Activated CD8-positive, alpha-beta T cell treated with anti-CD3 and anti-CD28 coated beads, Interleukin-2, amount 10 ng/mL, durations not matched to agents 7 days and 5 days (primary cell): ENCODE data around the gene KLHL26. TPM values are rescaled to one million over a fixed set of nuclear protein-coding genes. Genes with fewer than 3 reads are reported as not detected.

Source experiments
- ATAC-seq: fragments of 150-1000 bp; cut with Tn5 transposase; one replicate; pipeline ENCODE4 v1.10.0; 2021; ENCODE audit warnings: moderate library complexity
- CTCF ChIA-PET: fragments of 350-600 bp; sonication (Branson Sonifier 250); formaldehyde crosslinking; loops from one replicate; lab custom pipeline; 2021; ENCODE audit warnings: antibody characterized with exemption; lab: Charles Lee
- POLR2A ChIA-PET: fragments of 350-600 bp; sonication (Branson Sonifier 250); formaldehyde crosslinking; loops from one replicate; lab custom pipeline; 2021; ENCODE audit warnings: antibody characterized with exemption; lab: Charles Lee
- DNase-seq: peaks from one replicate; pipeline ENCODE4 v3.0.0-alpha.2; 2020
- H3K27ac Mint-ChIP-seq: one replicate; pipeline ENCODE4 v1.8.0; 2021; ENCODE audit warnings: mild to moderate bottlenecking, mixed read lengths
- H3K27me3 Mint-ChIP-seq: one replicate; pipeline ENCODE4 v1.8.0; 2021; ENCODE audit warnings: low read depth, mixed read lengths
- H3K36me3 Mint-ChIP-seq: one replicate; pipeline ENCODE4 v1.8.0; 2021; ENCODE audit warnings: low read depth, mixed read lengths
- H3K4me1 Mint-ChIP-seq: one replicate; pipeline ENCODE4 v1.8.0; 2021; ENCODE audit warnings: low read depth, mixed read lengths
- H3K4me3 Mint-ChIP-seq: one replicate; pipeline ENCODE4 v1.8.0; 2021; ENCODE audit warnings: mild to moderate bottlenecking, mixed read lengths
- H3K9me3 Mint-ChIP-seq: one replicate; pipeline ENCODE4 v1.8.0; 2022; ENCODE audit warnings: mixed read lengths; ENCODE audit not compliant: insufficient read depth
- total RNA-seq, 2 experiments: library from RNA; stranded (reverse); gene quantifications; one replicate each; pipeline ENCODE4 v1.2.3, GENCODE V29; 2021

Gene KLHL26
- total RNA-seq, 2 experiments from 2014 or later = 13.2 to 13.4 TPM

GRCh38 chr19:18610556-18611326 lies 26.1 kb upstream of the KLHL26 start:
- DNase-seq (no peak), ATAC-seq (no peak)
- Mint-ChIP-seq H3K27ac (no peak overlapping the region), H3K4me1 (peaks cover 18% of the 10 kb centered on the region), H3K9me3 (no peaks in the 10 kb centered on the region), H3K36me3 (no peaks in the 10 kb centered on the region), H3K27me3 (peaks cover 72% of the 10 kb centered on the region), H3K4me3 (no peak overlapping the region)
- ChIA-PET CTCF (no interaction called here), POLR2A (no interaction called here)

DNA sequence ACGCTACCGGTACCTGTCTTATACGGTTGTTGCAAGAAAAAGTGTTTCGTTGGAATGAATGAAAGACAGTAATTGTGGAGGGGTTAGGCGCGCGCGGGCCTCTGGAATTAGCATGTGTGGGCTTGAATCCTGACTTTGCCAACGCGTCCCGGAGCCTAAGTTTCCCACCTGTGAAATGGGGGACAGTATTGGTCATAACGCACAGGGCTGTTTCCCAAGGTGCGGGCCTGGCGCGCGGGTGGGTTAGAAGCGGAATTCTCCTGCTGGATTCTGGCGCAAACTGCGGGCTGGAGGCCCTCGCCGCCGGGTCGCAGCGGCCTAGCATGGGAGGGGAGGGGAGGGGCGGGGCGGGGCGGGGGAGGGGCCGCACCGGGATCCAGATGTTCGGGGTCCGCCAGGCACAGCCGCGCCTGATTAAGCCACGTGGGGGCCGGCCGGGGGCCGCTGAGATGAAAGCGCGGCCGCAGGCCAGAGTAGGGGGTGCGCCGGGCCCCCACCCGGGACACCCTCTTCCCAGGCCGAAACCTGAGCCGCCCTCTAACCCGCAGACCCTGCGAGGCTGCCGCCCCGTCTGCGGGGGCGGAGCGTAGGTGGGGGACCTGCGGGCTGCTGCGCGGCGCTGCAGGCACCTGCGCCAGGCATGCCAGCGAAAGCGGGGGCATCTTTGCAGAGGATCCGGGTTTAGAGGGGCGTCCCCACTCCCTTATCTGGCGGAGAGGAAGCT lies 25.3 kb upstream of the KLHL26 start:
- Mint-ChIP-seq H3K9me3 (no peaks in the 10 kb centered on the region), H3K27me3 (peaks cover 76% of the 10 kb centered on the region), H3K36me3 (no peaks in the 10 kb centered on the region), H3K4me1 (peaks cover 18% of the 10 kb centered on the region), H3K27ac (no peak overlapping the region), H3K4me3 (no peak overlapping the region)
- no peak for DNase-seq
- POLR2A ChIA-PET = interaction anchor here (0.6 kb wide), 1 partner anchor 53 kb away, joined by 3 read pairs; no protein-coding TSS in a partner anchor
- CTCF ChIA-PET = interaction anchor here (1.0 to 1.3 kb wide), 2 partner anchors 22 to 160 kb away, joined by 3 read pairs; no protein-coding TSS in a partner anchor
- no peak for ATAC-seq

- peak overlapping the region; percentile 15 for H3K4me3 Mint-ChIP-seq
- H3K36me3 Mint-ChIP-seq = no peaks in the 10 kb centered on the region
- ATAC-seq = no peak
- H3K4me1 Mint-ChIP-seq = peaks cover 18% of the 10 kb centered on the region
- H3K9me3 Mint-ChIP-seq = no peaks in the 10 kb centered on the region
- ChIA-PET CTCF (interaction anchor here (1.0 to 1.3 kb wide), 2 partner anchors 23 to 161 kb away, joined by 3 read pairs; no protein-coding TSS in a partner anchor), POLR2A (interaction anchor here (0.6 kb wide), 1 partner anchor 52 kb away, joined by 3 read pairs; no protein-coding TSS in a partner anchor)
- H3K27ac Mint-ChIP-seq = no peak overlapping the region
- no peak for DNase-seq
- peaks cover 72% of the 10 kb centered on the region for H3K27me3 Mint-ChIP-seq
Measured at GRCh38 chr19:18612051-18612771, 24.6 kb upstream of the KLHL26 start.

GRCh38 chr19:18612772-18613588 lies 23.8 kb upstream of the KLHL26 start, which contains the start of gene TMEM59L:
Gene TMEM59L (plus strand): TSS chr19:18612870. CDS start chr19:18612959, 89 bp downstream.
- H3K9me3 Mint-ChIP-seq = no peaks in the 10 kb centered on the region
- peak; percentile 39 for DNase-seq
- peaks cover 66% of the 10 kb centered on the region for H3K27me3 Mint-ChIP-seq
- POLR2A ChIA-PET = no interaction called here
- H3K4me1 Mint-ChIP-seq = peaks cover 14% of the 10 kb centered on the region
- H3K27ac Mint-ChIP-seq = no peak within 1 kb of the TSS
- peak within 1 kb of the TSS; percentile 15 for H3K4me3 Mint-ChIP-seq
- H3K36me3 Mint-ChIP-seq = no peaks in the 10 kb centered on the region
- no peak for ATAC-seq
- CTCF ChIA-PET = interaction anchor here (1.0 to 1.3 kb wide), 2 partner anchors 24 to 161 kb away, joined by 3 read pairs; no protein-coding TSS in a partner anchor

GRCh38 chr19:18613589-18614234 lies 23.1 kb upstream of the KLHL26 start:
- H3K27ac Mint-ChIP-seq = no peak overlapping the region
- H3K4me3 Mint-ChIP-seq = no peak overlapping the region
- no peak for ATAC-seq
- H3K36me3 Mint-ChIP-seq = no peaks in the 10 kb centered on the region
- ChIA-PET POLR2A (no interaction called here), CTCF (no interaction called here)
- DNase-seq = no peak
- no peaks in the 10 kb centered on the region for H3K9me3 Mint-ChIP-seq
- H3K27me3 Mint-ChIP-seq = peaks cover 58% of the 10 kb centered on the region
- peaks cover 14% of the 10 kb centered on the region for H3K4me1 Mint-ChIP-seq

- Mint-ChIP-seq H3K4me1 (peaks cover 12% of the 10 kb centered on the region), H3K4me3 (no peak overlapping the region), H3K9me3 (no peaks in the 10 kb centered on the region), H3K27me3 (peaks cover 38% of the 10 kb centered on the region), H3K27ac (no peak overlapping the region), H3K36me3 (no peaks in the 10 kb centered on the region)
- ATAC-seq (no peak), DNase-seq (no peak)
- POLR2A ChIA-PET = interaction anchor here (0.6 kb wide), 1 partner anchor 752 kb away, joined by 3 read pairs; no protein-coding TSS in a partner anchor
- CTCF ChIA-PET = interaction anchor here (1.3 kb wide), 1 partner anchor 231 kb away, joined by 4 read pairs; no protein-coding TSS in a partner anchor
Measured at GRCh38 chr19:18616023-18616422, 20.8 kb upstream of the KLHL26 start.

- Mint-ChIP-seq H3K36me3 (no peaks in the 10 kb centered on the region), H3K27ac (no peak overlapping the region), H3K9me3 (no peaks in the 10 kb centered on the region), H3K4me3 (no peak overlapping the region), H3K4me1 (peaks cover 4% of the 10 kb centered on the region), H3K27me3 (peaks cover 28% of the 10 kb centered on the region)
- ATAC-seq = no peak
- CTCF ChIA-PET = no interaction called here
- POLR2A ChIA-PET = no interaction called here
- no peak for DNase-seq
Measured at GRCh38 chr19:18617562-18617961, 19.3 kb upstream of the KLHL26 start.

DNA sequence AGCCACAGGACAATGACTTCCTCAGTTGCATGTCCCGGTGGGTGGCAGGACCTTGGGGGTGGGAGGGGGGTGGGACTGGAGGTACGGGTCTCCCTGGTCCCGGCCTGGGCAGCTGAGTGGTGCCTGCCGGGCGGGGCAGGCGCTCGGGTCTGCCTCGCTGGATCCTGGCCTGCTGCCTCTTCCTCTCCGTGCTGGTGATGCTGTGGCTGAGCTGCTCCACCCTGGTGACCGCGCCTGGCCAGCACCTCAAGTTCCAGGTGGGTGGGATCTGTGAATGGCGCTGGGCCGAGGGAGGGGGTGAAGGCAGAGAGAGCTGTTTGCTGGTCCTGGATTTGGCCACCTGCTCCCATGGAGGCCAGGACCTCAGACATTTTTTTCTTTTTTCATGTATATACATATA lies 18.6 kb upstream of the KLHL26 start:
- peaks cover 4% of the 10 kb centered on the region for H3K4me1 Mint-ChIP-seq
- DNase-seq (no peak), ATAC-seq (no peak)
- ChIA-PET POLR2A (no interaction called here), CTCF (no interaction called here)
- H3K27me3 Mint-ChIP-seq = peaks cover 25% of the 10 kb centered on the region
- no peaks in the 10 kb centered on the region for H3K9me3 Mint-ChIP-seq
- H3K4me3 Mint-ChIP-seq = no peak overlapping the region
- H3K27ac Mint-ChIP-seq = no peak overlapping the region
- no peaks in the 10 kb centered on the region for H3K36me3 Mint-ChIP-seq

GRCh38 chr19:18620311-18620710 lies 16.5 kb upstream of the KLHL26 start:
- ChIA-PET POLR2A (interaction anchor here (0.6 kb wide), 1 partner anchor 513 kb away, joined by 3 read pairs; no protein-coding TSS in a partner anchor), CTCF (interaction anchor here (0.9 kb wide), 1 partner anchor 227 kb away, joined by 3 read pairs; no protein-coding TSS in a partner anchor)
- DNase-seq = no peak
- Mint-ChIP-seq H3K36me3 (no peaks in the 10 kb centered on the region), H3K9me3 (no peaks in the 10 kb centered on the region), H3K4me3 (no peak overlapping the region), H3K27me3 (peaks cover 5% of the 10 kb centered on the region), H3K27ac (no peak overlapping the region), H3K4me1 (peaks cover 2% of the 10 kb centered on the region)
- ATAC-seq = no peak

- ChIA-PET POLR2A (no interaction called here), CTCF (no interaction called here)
- no peak overlapping the region for H3K4me3 Mint-ChIP-seq
- peaks cover 3% of the 10 kb centered on the region for H3K27me3 Mint-ChIP-seq
- ATAC-seq (no peak), DNase-seq (no peak)
- H3K4me1 Mint-ChIP-seq = peaks cover 2% of the 10 kb centered on the region
- no peak overlapping the region for H3K27ac Mint-ChIP-seq
- H3K9me3 Mint-ChIP-seq = no peaks in the 10 kb centered on the region
- no peaks in the 10 kb centered on the region for H3K36me3 Mint-ChIP-seq
Measured at GRCh38 chr19:18620902-18621301, 15.9 kb upstream of the KLHL26 start.
